Erythroblast (primary cell): ENCODE results near the gene CCDC136.

Experiments
- GATA1 ChIP-seq: IDR thresholded peaks from 2 replicates; pipeline ENCODE4 v1.6.1; 2011; ENCODE audit warnings: low read depth, mild to moderate bottlenecking, control low read depth, low read length, moderate library complexity
- POLR2A ChIP-seq: IDR thresholded peaks from 2 replicates; pipeline ENCODE4 v1.6.1; 2011; ENCODE audit warnings: mild to moderate bottlenecking, low read length

DNA sequence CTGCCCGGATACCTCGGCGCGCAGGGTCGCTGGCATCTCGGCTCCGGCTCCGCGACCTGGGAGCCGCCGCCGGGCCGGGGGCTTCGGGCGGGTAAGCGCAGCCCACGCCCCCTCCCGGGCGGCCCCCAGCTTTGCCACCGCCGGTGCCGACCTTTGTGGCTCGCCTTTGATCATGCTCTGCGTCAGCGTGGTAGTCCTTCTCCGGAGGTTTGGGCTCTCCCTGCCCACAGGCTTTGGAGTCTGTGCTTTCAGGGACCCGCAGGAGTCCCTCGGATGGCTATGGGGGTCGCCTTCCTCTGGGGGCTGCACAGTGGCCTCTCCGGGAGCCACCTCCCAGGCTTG, 78.1 kb downstream of the CCDC136 start:
- TF ChIP-seq POLR2A, result no peak
- TF ChIP-seq GATA1, result no peak
